Measurements from ENCODE around the gene ADGRB2.

The ADGRB2 gene

DNA sequence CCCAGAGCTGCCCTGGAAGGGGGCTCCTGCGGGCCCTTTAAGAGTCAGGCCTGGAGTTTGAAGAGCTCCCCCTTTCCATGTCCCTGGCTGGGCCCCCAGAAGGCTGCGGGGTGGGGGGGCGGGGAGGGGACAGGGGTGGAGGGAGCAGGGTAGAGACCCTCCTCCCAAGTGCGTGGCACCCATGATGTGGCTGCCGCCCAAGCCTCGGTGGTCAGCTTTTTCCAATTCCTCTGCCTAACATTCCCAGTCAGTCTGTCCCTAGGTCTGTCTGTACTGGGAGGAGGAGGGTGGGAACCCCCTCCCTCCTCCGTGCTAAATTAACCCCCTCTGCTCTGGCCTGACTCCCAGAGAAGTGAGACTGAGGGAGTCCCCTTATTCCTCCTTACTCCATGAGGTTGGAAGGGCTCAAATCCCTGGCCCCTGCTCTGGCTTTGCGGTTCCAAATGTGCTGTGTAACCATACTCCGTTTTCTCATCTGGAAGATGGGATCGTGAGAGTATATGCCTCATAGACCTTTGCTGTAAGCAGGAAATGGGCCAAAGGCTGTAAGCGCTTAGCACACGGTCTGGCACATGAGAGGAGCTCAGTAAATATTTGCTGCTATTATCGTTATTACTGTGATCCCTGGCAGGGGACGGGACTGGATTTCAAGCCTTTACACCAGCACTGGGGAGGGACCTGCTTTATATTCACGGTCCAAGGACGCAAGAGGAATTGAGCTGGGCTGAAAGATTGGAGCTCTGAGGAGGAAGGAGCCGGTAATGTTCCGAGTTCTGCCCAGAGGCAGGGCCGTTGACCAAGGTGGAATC, 59.7 kb downstream of the ADGRB2 start:
- Histone ChIP-seq H3K27ac (ENCODE audit: extremely low read depth, low read depth, low read length) (no peak overlapping the region), H3K9me3 (ENCODE audit: control insufficient read depth, insufficient read depth, low read depth, low read length) (no peaks in the 10 kb centered on the region), H3K4me3 (ENCODE audit: low read depth, low read length) (no peak overlapping the region), H3K36me3 (ENCODE audit: control insufficient read depth in 2 of 2, insufficient read depth in 1 of 2, low read length in 2 of 2) (no peaks in the 10 kb centered on the region), H3K4me1 (ENCODE audit: control insufficient read depth, insufficient read depth, low read length) (peaks cover 3% of the 10 kb centered on the region)
- ChIA-PET CTCF (interaction anchor here (0.8 to 4.0 kb wide), 6 partner anchors 11 to 84 kb away, joined by 3 to 22 read pairs (median 4); no protein-coding TSS in a partner anchor), POLR2A (interaction anchor here (0.7 kb wide), 1 partner anchor 10 kb away, joined by 7 read pairs; no protein-coding TSS in a partner anchor)
- TF ChIP-seq, protein P1, sequence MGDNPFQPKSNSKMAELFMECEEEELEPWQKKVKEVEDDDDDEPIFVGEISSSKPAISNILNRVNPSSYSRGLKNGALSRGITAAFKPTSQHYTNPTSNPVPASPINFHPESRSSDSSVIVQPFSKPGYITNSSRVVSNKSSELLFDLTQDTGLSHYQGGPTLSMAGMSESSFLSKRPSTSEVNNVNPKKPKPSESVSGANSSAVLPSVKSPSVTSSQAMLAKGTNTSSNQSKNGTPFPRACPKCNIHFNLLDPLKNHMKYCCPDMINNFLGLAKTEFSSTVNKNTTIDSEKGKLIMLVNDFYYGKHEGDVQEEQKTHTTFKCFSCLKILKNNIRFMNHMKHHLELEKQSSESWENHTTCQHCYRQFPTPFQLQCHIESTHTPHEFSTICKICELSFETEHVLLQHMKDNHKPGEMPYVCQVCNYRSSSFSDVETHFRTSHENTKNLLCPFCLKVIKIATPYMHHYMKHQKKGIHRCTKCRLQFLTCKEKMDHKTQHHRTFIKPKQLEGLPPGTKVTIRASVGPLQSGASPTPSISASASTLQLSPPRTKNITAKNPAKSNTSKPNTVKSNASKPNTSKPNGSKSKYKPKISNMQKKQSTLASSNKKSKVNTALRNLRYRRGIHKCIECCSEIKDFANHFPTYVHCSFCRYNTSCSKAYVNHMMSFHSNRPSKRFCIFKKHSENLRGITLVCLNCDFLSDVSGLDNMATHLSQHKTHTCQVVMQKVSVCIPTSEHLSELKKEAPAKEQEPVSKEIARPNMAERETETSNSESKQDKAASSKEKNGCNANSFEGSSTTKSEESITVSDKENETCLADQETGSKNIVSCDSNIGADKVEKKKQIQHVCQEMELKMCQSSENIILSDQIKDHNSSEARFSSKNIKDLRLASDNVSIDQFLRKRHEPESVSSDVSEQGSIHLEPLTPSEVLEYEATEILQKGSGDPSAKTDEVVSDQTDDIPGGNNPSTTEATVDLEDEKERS (tag by site-specific recombination; IDR thresholded peaks at IDR 0.05) = no peak
- TF ChIP-seq YY2 (tag by site-specific recombination; IDR thresholded peaks at IDR 0.05) (no peak), ZNF621 (tag by site-specific recombination; IDR thresholded peaks at IDR 0.05) (no peak), ZNF600 (tag by site-specific recombination; IDR thresholded peaks at IDR 0.05) (peak; percentile 25; the same call in 1 of the 2 replicates)

DNA sequence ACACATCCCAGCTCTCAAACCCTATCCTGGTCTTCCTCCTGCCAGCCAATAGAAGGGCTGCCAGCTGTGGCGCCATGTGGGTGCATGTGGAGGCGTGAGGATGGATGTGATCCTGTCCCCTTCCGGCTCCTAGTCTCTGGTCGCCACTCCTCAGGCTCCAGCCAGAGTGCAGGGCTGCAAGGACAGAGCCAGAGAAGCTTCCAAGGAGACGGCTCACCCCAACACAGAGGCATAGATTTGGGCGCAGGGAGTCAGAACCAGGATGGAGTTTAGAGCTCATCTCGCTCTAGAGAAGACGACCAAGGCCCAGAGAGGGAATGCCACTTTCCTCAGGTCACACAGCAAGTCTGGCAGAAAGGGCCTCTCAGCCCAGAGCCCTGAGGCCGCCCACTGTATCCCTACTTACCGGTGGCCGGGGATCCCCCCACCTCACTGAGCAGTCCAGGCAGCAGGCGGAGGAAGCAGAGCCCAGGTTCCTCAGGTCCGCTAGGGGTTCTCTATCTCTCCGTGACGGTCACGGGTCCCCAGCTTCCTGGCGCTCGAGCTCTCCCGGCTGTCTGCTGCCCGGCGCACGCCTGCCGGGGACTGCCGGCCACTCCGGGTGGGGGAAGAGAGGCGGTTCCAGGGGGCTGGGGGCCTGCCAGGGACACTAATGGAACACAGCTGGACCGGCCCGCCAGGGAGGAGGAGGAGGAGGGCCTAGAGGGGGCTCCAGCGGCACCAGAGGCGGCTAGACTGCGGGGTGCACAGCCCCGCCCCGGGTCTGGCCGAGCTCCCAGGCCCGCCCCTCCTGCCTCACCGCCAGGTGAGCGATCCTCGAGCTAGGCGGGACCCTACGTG, 60.5 kb downstream of the ADGRB2 start, which contains the start of gene COL16A1:
Gene COL16A1, minus strand, starts transcription at position 587 of the 840 bp plus-strand sequence. CDS start 1,824 bp downstream, outside the sequence.
- H3K4me1 ChIP-seq (ENCODE audit: control insufficient read depth, insufficient read depth, low read length) = peaks cover 3% of the 10 kb centered on the region
- TF ChIP-seq ZNF221 (tag by site-specific recombination; IDR thresholded peaks at IDR 0.05; ENCODE audit: borderline replicate concordance) = no peak
- TF ChIP-seq, protein P2, sequence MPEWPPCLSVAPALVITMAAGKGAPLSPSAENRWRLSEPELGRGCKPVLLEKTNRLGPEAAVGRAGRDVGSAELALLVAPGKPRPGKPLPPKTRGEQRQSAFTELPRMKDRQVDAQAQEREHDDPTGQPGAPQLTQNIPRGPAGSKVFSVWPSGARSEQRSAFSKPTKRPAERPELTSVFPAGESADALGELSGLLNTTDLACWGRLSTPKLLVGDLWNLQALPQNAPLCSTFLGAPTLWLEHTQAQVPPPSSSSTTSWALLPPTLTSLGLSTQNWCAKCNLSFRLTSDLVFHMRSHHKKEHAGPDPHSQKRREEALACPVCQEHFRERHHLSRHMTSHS (tag by site-specific recombination; IDR thresholded peaks at IDR 0.05) = no peak
- TF ChIP-seq ZNF768 (tag by site-specific recombination; IDR thresholded peaks at IDR 0.05) = peak; percentile 84; the same call in 1 of the 2 replicates
- TF ChIP-seq, protein P3, sequence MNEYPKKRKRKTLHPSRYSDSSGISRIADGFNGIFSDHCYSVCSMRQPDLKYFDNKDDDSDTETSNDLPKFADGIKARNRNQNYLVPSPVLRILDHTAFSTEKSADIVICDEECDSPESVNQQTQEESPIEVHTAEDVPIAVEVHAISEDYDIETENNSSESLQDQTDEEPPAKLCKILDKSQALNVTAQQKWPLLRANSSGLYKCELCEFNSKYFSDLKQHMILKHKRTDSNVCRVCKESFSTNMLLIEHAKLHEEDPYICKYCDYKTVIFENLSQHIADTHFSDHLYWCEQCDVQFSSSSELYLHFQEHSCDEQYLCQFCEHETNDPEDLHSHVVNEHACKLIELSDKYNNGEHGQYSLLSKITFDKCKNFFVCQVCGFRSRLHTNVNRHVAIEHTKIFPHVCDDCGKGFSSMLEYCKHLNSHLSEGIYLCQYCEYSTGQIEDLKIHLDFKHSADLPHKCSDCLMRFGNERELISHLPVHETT (tag by site-specific recombination; IDR thresholded peaks at IDR 0.05) = no peak
- no peaks in the 10 kb centered on the region for H3K36me3 ChIP-seq (ENCODE audit: control insufficient read depth in 2 of 2, insufficient read depth in 1 of 2, low read length in 2 of 2)
- no peaks in the 10 kb centered on the region for H3K9me3 ChIP-seq (ENCODE audit: control insufficient read depth, insufficient read depth, low read depth, low read length)
- ChIA-PET POLR2A (interaction anchor here (0.7 to 1.1 kb wide), 2 partner anchors 9 to 59 kb away, joined by 3 to 7 read pairs; partner anchors contain the start of gene PEF1), CTCF (interaction anchor here (0.5 to 4.7 kb wide), 6 partner anchors 8 to 44 kb away, joined by 3 to 23 read pairs (median 4); no protein-coding TSS in a partner anchor)
- no peak within 1 kb of the TSS for H3K4me3 ChIP-seq (ENCODE audit: low read depth, low read length)
- no peak within 1 kb of the TSS for H3K27ac ChIP-seq (ENCODE audit: extremely low read depth, low read depth, low read length)

DNA sequence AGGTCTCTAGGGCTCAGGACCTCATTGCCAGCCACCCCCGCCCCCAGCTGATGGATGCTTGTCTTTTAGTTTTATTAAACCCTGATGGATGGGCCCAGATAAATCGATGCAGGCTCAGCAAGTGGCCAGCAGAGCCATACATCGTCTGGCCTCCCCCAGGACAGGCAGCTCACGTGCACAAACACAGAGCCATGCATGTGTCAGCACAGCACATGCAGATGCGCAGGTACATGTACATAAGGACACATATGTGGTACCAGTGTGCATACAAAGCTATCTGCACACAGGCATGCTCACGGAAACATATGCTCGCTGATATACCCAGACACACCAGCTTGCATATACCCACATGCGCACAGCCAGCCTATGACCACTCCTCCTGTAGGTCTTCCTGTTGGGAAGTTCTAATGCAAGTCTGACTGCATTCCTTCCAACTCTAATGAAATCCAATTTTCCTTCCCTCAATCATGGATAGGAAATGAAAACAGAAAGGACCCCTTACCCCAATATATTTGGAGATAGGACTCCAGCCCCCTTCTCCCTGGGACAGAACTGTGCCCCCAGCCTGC, 61.2 kb downstream of the ADGRB2 start:
- Histone ChIP-seq H3K4me3 (ENCODE audit: low read depth, low read length) (no peak overlapping the region), H3K27ac (ENCODE audit: extremely low read depth, low read depth, low read length) (no peak overlapping the region), H3K36me3 (ENCODE audit: control insufficient read depth in 2 of 2, insufficient read depth in 1 of 2, low read length in 2 of 2) (no peaks in the 10 kb centered on the region), H3K9me3 (ENCODE audit: control insufficient read depth, insufficient read depth, low read depth, low read length) (no peaks in the 10 kb centered on the region), H3K4me1 (ENCODE audit: control insufficient read depth, insufficient read depth, low read length) (peaks cover 3% of the 10 kb centered on the region)
- ChIA-PET POLR2A (interaction anchor here (1.1 kb wide), 1 partner anchor 58 kb away, joined by 3 read pairs; the partner anchor contains the start of gene PEF1), CTCF (interaction anchor here (1.3 to 4.7 kb wide), 3 partner anchors 9 to 37 kb away, joined by 3 to 23 read pairs (median 22); no protein-coding TSS in a partner anchor)
- TF ChIP-seq ZNF48 (tag by site-specific recombination; IDR thresholded peaks at IDR 0.05) = no peak
- no peak for TF ChIP-seq ZIC2 (tag by site-specific recombination; IDR thresholded peaks at IDR 0.05)
- no peak for TF ChIP-seq ZNF274 (IDR thresholded peaks at IDR 0.05; ENCODE audit: low read length)
- no peak for TF ChIP-seq ZNF274 (tag by site-specific recombination; IDR thresholded peaks at IDR 0.05; ENCODE audit: borderline replicate concordance)
- TF ChIP-seq ZBTB17 (tag by site-specific recombination; IDR thresholded peaks at IDR 0.05) = peak; percentile 92
- TF ChIP-seq, protein P4, sequence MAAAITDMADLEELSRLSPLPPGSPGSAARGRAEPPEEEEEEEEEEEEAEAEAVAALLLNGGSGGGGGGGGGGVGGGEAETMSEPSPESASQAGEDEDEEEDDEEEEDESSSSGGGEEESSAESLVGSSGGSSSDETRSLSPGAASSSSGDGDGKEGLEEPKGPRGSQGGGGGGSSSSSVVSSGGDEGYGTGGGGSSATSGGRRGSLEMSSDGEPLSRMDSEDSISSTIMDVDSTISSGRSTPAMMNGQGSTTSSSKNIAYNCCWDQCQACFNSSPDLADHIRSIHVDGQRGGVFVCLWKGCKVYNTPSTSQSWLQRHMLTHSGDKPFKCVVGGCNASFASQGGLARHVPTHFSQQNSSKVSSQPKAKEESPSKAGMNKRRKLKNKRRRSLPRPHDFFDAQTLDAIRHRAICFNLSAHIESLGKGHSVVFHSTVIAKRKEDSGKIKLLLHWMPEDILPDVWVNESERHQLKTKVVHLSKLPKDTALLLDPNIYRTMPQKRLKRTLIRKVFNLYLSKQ (tag by site-specific recombination; IDR thresholded peaks at IDR 0.05; ENCODE audit: borderline replicate concordance) = no peak
- no peak for TF ChIP-seq ZNF549 (tag by site-specific recombination; IDR thresholded peaks at IDR 0.05)
- TF ChIP-seq, protein P5, sequence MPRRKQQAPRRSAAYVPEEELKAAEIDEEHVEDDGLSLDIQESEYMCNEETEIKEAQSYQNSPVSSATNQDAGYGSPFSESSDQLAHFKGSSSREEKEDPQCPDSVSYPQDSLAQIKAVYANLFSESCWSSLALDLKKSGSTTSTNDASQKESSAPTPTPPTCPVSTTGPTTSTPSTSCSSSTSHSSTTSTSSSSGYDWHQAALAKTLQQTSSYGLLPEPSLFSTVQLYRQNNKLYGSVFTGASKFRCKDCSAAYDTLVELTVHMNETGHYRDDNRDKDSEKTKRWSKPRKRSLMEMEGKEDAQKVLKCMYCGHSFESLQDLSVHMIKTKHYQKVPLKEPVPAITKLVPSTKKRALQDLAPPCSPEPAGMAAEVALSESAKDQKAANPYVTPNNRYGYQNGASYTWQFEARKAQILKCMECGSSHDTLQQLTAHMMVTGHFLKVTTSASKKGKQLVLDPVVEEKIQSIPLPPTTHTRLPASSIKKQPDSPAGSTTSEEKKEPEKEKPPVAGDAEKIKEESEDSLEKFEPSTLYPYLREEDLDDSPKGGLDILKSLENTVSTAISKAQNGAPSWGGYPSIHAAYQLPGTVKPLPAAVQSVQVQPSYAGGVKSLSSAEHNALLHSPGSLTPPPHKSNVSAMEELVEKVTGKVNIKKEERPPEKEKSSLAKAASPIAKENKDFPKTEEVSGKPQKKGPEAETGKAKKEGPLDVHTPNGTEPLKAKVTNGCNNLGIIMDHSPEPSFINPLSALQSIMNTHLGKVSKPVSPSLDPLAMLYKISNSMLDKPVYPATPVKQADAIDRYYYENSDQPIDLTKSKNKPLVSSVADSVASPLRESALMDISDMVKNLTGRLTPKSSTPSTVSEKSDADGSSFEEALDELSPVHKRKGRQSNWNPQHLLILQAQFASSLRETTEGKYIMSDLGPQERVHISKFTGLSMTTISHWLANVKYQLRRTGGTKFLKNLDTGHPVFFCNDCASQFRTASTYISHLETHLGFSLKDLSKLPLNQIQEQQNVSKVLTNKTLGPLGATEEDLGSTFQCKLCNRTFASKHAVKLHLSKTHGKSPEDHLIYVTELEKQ (tag by site-specific recombination; IDR thresholded peaks at IDR 0.05; ENCODE audit: borderline replicate concordance) = no peak
